Vagina (tissue), 2 donors: ENCODE measurements around the gene GRM3. TPM values are rescaled to one million over a fixed set of nuclear protein-coding genes. Genes with fewer than 3 reads are reported as not detected.

Experiments
- DNase-seq, 2 donors: peaks; one replicate each; pipeline ENCODE4 v3.0.0-alpha.2; 2017; ENCODE audit errors: extremely low spot score in 2 of 2
- H3K27ac ChIP-seq: fragments of 200-600 bp; sonication (generic); one replicate; pipeline ENCODE4 v1.5.1; 2019
- H3K27me3 ChIP-seq: fragments of 200-600 bp; sonication (generic); one replicate; pipeline ENCODE4 v1.5.1; 2019
- H3K36me3 ChIP-seq, 2 donors: fragments of 200-600 bp; sonication (generic); one replicate each; pipeline ENCODE4 v1.5.1; 2017 to 2019
- H3K4me1 ChIP-seq: fragments of 200-600 bp; sonication (generic); one replicate; pipeline ENCODE4 v1.5.1; 2019
- H3K4me3 ChIP-seq, 2 donors: fragments of 200-600 bp; sonication (generic); 1 replicate in 1 of 2; 2 replicates in 1 of 2; pipeline ENCODE4 v1.5.1; 2016 to 2019
- H3K9me3 ChIP-seq: fragments of 200-600 bp; sonication (generic); one replicate; pipeline ENCODE4 v1.5.1; 2019
- CTCF ChIP-seq, 3 experiments: fragments of 450-650 bp in 2 of 3; fragments of 200-600 bp in 1 of 3; sonication (generic) in 1 of 3; IDR thresholded peaks; one replicate each; pipeline ENCODE4 v1.5.1; 2017 to 2019; ENCODE audit warnings: antibody characterized with exemption in 3 of 3, mild to moderate bottlenecking in 2 of 3, moderate library complexity in 2 of 3
- POLR2A ChIP-seq, 2 donors: fragments of 450-650 bp; IDR thresholded peaks; one replicate each; pipeline ENCODE4 v1.6.1; 2017; ENCODE audit warnings: antibody characterized with exemption in 2 of 2, mild to moderate bottlenecking in 2 of 2, moderate library complexity in 2 of 2
- POLR2AphosphoS5 ChIP-seq, 2 donors: sonication (generic); formaldehyde crosslinking; IDR thresholded peaks; one replicate each; pipeline ENCODE4 v1.9.0; 2017; ENCODE audit warnings: antibody characterized with exemption in 2 of 2, mild to moderate bottlenecking in 2 of 2, low read depth in 1 of 2; ENCODE audit not compliant: insufficient read depth in 1 of 2
- intact Hi-C: fragments of 100-400 bp; cut with DNase I; formaldehyde crosslinking; loops from one replicate; pipeline ENCODE4 v1.15.1; 2023
- total RNA-seq: library from RNA; depleted of rRNA; stranded (reverse); fragments of >200 nt; gene quantifications from one replicate; pipeline ENCODE4 v1.2.3, GENCODE V29; 2016

Gene GRM3
- total RNA-seq, 1 donor from 2014 or later, result not detected

GRCh38 chr7:86826948-86827347 is 183.2 kb downstream of the GRM3 start:
- Histone ChIP-seq H3K9me3 (no peaks in the 10 kb centered on the region), H3K27ac (no peak overlapping the region), H3K36me3 (no peaks in the 10 kb centered on the region), H3K4me1 (no peaks in the 10 kb centered on the region), H3K27me3 (no peaks in the 10 kb centered on the region), H3K4me3 (no peak overlapping the region)
- intact Hi-C loops, result no loop called here
- DNase-seq, result no peak
- TF ChIP-seq POLR2AphosphoS5 (IDR thresholded peaks at IDR 0.05; ENCODE audit: insufficient read depth in 1 of 2, low read depth in 1 of 2), result no peak

- H3K27ac ChIP-seq, result no peak overlapping the region
- no peaks in the 10 kb centered on the region for H3K4me1 ChIP-seq
- no peaks in the 10 kb centered on the region for H3K27me3 ChIP-seq
- H3K9me3 ChIP-seq, result no peaks in the 10 kb centered on the region
- no peaks in the 10 kb centered on the region for H3K36me3 ChIP-seq
- TF ChIP-seq CTCF (IDR thresholded peaks at IDR 0.05) (no peak), POLR2A (IDR thresholded peaks at IDR 0.05) (no peak), POLR2AphosphoS5 (IDR thresholded peaks at IDR 0.05; ENCODE audit: insufficient read depth in 1 of 2, low read depth in 1 of 2) (no peak)
- no peak overlapping the region for H3K4me3 ChIP-seq
- no peak for DNase-seq
- intact Hi-C loops, result no loop called here
These were observed 189.7 kb downstream of the GRM3 start for GRCh38 chr7:86833360-86833759.

GRCh38 chr7:86837235-86837634 is 193.5 kb downstream of the GRM3 start:
- TF ChIP-seq POLR2AphosphoS5 (IDR thresholded peaks at IDR 0.05; ENCODE audit: insufficient read depth in 1 of 2, low read depth in 1 of 2) (no peak), POLR2A (IDR thresholded peaks at IDR 0.05) (no peak), CTCF (IDR thresholded peaks at IDR 0.05) (no peak)

GRCh38 chr7:86844608-86845007 is 200.9 kb downstream of the GRM3 start:
- H3K4me1 ChIP-seq, result no peaks in the 10 kb centered on the region
- DNase-seq, result no peak
- no peaks in the 10 kb centered on the region for H3K27me3 ChIP-seq
- no peak overlapping the region for H3K4me3 ChIP-seq
- H3K27ac ChIP-seq, result no peak overlapping the region
- TF ChIP-seq POLR2AphosphoS5 (IDR thresholded peaks at IDR 0.05; ENCODE audit: insufficient read depth in 1 of 2, low read depth in 1 of 2), result no peak
- no peak for TF ChIP-seq CTCF (IDR thresholded peaks at IDR 0.05)
- no peak for TF ChIP-seq POLR2A (IDR thresholded peaks at IDR 0.05)
- H3K36me3 ChIP-seq, result no peaks in the 10 kb centered on the region
- intact Hi-C loops, result no loop called here
- no peaks in the 10 kb centered on the region for H3K9me3 ChIP-seq

More at GRCh38 chr7:86837235-86837634, 193.5 kb downstream of the GRM3 start:
- no peak overlapping the region for H3K4me3 ChIP-seq
- no peaks in the 10 kb centered on the region for H3K9me3 ChIP-seq
- H3K36me3 ChIP-seq, result no peaks in the 10 kb centered on the region
- DNase-seq, result no peak
- no peaks in the 10 kb centered on the region for H3K4me1 ChIP-seq
- intact Hi-C loops, result no loop called here
- H3K27ac ChIP-seq, result no peak overlapping the region
- H3K27me3 ChIP-seq, result no peaks in the 10 kb centered on the region

GRCh38 chr7:86846494-86847190 is 202.9 kb downstream of the GRM3 start:
- no peak overlapping the region for H3K4me3 ChIP-seq
- no peak for DNase-seq
- intact Hi-C loops, result no loop called here
- H3K27ac ChIP-seq, result no peak overlapping the region
- H3K27me3 ChIP-seq, result no peaks in the 10 kb centered on the region
- H3K36me3 ChIP-seq, result no peaks in the 10 kb centered on the region
- H3K4me1 ChIP-seq, result no peaks in the 10 kb centered on the region
- TF ChIP-seq POLR2AphosphoS5 (IDR thresholded peaks at IDR 0.05; ENCODE audit: insufficient read depth in 1 of 2, low read depth in 1 of 2), result no peak
- TF ChIP-seq CTCF (IDR thresholded peaks at IDR 0.05), result no peak
- no peak for TF ChIP-seq POLR2A (IDR thresholded peaks at IDR 0.05)
- H3K9me3 ChIP-seq, result no peaks in the 10 kb centered on the region
